Measurements from ENCODE around the gene TTC28.

GRCh38 chr22:28046100-28046499 lies 633.5 kb downstream of the TTC28 start:
- TF ChIP-seq CTCF (IDR thresholded peaks at IDR 0.05): no peak
- TF ChIP-seq POLR2A (IDR thresholded peaks at IDR 0.05): no peak

Data from lower leg skin (tissue), 3 donors.